Endothelial cell of umbilical vein (primary cell): ENCODE data around the gene DIDO1. TPM values are rescaled to one million over a fixed set of nuclear protein-coding genes. Genes with fewer than 3 reads are reported as not detected.

Experiments
- BruUV-seq: library from RNA; stranded (reverse); fragments of 400-500 nt; replicated peaks from 2 replicates; lab custom pipeline; 2021; lab: Mats Ljungman, UMichigan
- CTCF ChIA-PET: fragments of 300-600, 350-600 bp; sonication (Branson Sonifier 250); formaldehyde crosslinking; loops from one replicate; lab custom pipeline; 2021; ENCODE audit warnings: antibody characterized with exemption, inconsistent platforms; lab: Charles Lee
- POLR2A ChIA-PET: fragments of 300-600, 350-600 bp; sonication (Branson Sonifier 250); formaldehyde crosslinking; loops from one replicate; lab custom pipeline; 2021; ENCODE audit warnings: antibody characterized with exemption, inconsistent platforms; lab: Charles Lee
- DNase-seq: peaks from one replicate; pipeline ENCODE4 v3.0.0-alpha.2; 2011; ENCODE audit warnings: low read depth, low spot score
- FAIRE-seq: peaks from 2 replicates; lab custom pipeline; 2011; peaks lifted over from hg19 to GRCh38; lab: Jason Lieb, UNC
- H2AFZ ChIP-seq: 2 replicates; pipeline ENCODE4 v1.6.0; 2012; ENCODE audit warnings: low read depth, low read length, control low read depth, inconsistent platforms
- H3K27ac ChIP-seq: 2 replicates; pipeline ENCODE4 v1.5.1; 2011; ENCODE audit warnings: low read depth, mild to moderate bottlenecking, control low read depth, low read length, moderate library complexity; ENCODE audit not compliant: insufficient read depth
- H3K27me3 ChIP-seq, 2 experiments: 2 replicates each; pipeline versions ENCODE4 v1.6.0 to v1.6.1; 2011; ENCODE audit warnings: low read length in 2 of 2, mixed read lengths in 1 of 2; ENCODE audit not compliant: control insufficient read depth in 2 of 2, insufficient read depth in 2 of 2
- H3K36me3 ChIP-seq, 2 experiments: 2 replicates in 1 of 2; 3 replicates in 1 of 2; pipeline ENCODE4 v1.5.1; 2011; ENCODE audit warnings: low read length in 2 of 2, mild to moderate bottlenecking in 1 of 2, moderate library complexity in 1 of 2; ENCODE audit not compliant: control insufficient read depth in 2 of 2, insufficient read depth in 2 of 2; ENCODE audit errors: extremely low read depth in 1 of 2
- H3K4me1 ChIP-seq: 3 replicates; pipeline ENCODE4 v1.5.1; 2011; ENCODE audit warnings: mild to moderate bottlenecking, low read length; ENCODE audit not compliant: control insufficient read depth, insufficient read depth; ENCODE audit errors: extremely low read depth
- H3K4me2 ChIP-seq: 2 replicates; pipeline ENCODE4 v1.6.1; 2011; ENCODE audit warnings: low read length, control low read depth, mixed read lengths; ENCODE audit not compliant: insufficient read depth
- H3K4me3 ChIP-seq, 3 experiments: fragments of 200-600 bp in 1 of 3; sonication (generic), shearing (Covaris generic) in 1 of 3; replicated peaks in 1 of 3; 2 replicates each; pipeline ENCODE4 v1.5.1; 2011 to 2016; ENCODE audit warnings: control low read depth in 3 of 3, low read length in 3 of 3, mild to moderate bottlenecking in 2 of 3, inconsistent platforms in 1 of 3, low read depth in 1 of 3, moderate library complexity in 1 of 3; ENCODE audit not compliant: insufficient read depth in 1 of 3
- H3K79me2 ChIP-seq: 2 replicates; pipeline ENCODE4 v1.6.0; 2012; ENCODE audit warnings: low read length, inconsistent platforms; ENCODE audit not compliant: control insufficient read depth, insufficient read depth
- H3K9ac ChIP-seq: replicated peaks from 2 replicates; pipeline ENCODE3; 2011; ENCODE audit warnings: low read length, control low read depth; ENCODE audit not compliant: insufficient read depth; ENCODE audit errors: extremely low read depth
- H3K9me1 ChIP-seq: replicated peaks from 3 replicates; pipeline ENCODE4 v1.6.0; 2011; ENCODE audit warnings: mild to moderate bottlenecking, low read length; ENCODE audit not compliant: control insufficient read depth, insufficient read depth; ENCODE audit errors: extremely low read depth
- H3K9me3 ChIP-seq: replicated peaks from 2 replicates; pipeline ENCODE4 v1.5.1; 2012; ENCODE audit warnings: low read length, inconsistent platforms; ENCODE audit not compliant: control insufficient read depth, insufficient read depth
- H4K20me1 ChIP-seq: replicated peaks from 2 replicates; pipeline ENCODE3; 2011; ENCODE audit warnings: mild to moderate bottlenecking, low read length; ENCODE audit not compliant: control insufficient read depth, insufficient read depth; ENCODE audit errors: extremely low read depth
- EZH2 ChIP-seq: IDR thresholded peaks from 2 replicates; pipeline ENCODE4 v1.6.1; 2012; ENCODE audit warnings: borderline replicate concordance, low read depth, mild to moderate bottlenecking, moderate library complexity, low read length, inconsistent platforms; ENCODE audit not compliant: severe bottlenecking
- FOS ChIP-seq: IDR thresholded peaks from 2 replicates; pipeline ENCODE4 v1.6.1; 2011; ENCODE audit warnings: mild to moderate bottlenecking, low read length, moderate library complexity, borderline replicate concordance; ENCODE audit not compliant: insufficient read depth
- MAX ChIP-seq: IDR thresholded peaks from 2 replicates; pipeline ENCODE4 v1.6.1; 2011; ENCODE audit not compliant: insufficient read depth, insufficient read length
- MYC ChIP-seq: IDR thresholded peaks from one replicate; pipeline ENCODE4 v1.6.1; 2011; ENCODE audit warnings: mild to moderate bottlenecking, low read depth, low read length
- POLR2A ChIP-seq: IDR thresholded peaks from 2 replicates; pipeline ENCODE4 v1.6.1; 2012; ENCODE audit warnings: low read depth, mild to moderate bottlenecking, control low read depth, low read length
- POLR2AphosphoS5 ChIP-seq: IDR thresholded peaks from 2 replicates; pipeline ENCODE4 v1.6.1; 2012; ENCODE audit warnings: low read depth, mild to moderate bottlenecking, control low read depth, low read length, moderate library complexity; ENCODE audit not compliant: insufficient read depth
- dilution Hi-C: fragments of 300-500 bp; cut with MboI; formaldehyde crosslinking; loops from one replicate; pipeline ENCODE4 v1.15.0; 2019; ENCODE audit warnings: low sequenced_read_pairs; ENCODE audit not compliant: extremely low pct_ligation_motif_present
- intact Hi-C: fragments of 100-400 bp; cut with micrococcal nuclease; formaldehyde crosslinking; loops from one replicate; pipeline ENCODE4 v1.10.0; 2022
- polyA plus RNA-seq, 4 experiments: library from polyadenylated mRNA; depleted of rRNA in 3 of 4; stranded (reverse) in 3 of 4; unstranded in 1 of 4; fragments of >200 nt; gene quantifications; 2 replicates each; pipeline versions ENCODE4 v1.2.1 to v1.2.3, GENCODE V29; 2011 to 2012; ENCODE audit warnings: missing spikeins in 1 of 4
- total RNA-seq: library from RNA; stranded (reverse); gene quantifications from 2 replicates; pipeline ENCODE4 v1.2.3, GENCODE V29; 2021

The DIDO1 gene
- total and polyA plus RNA-seq, 2 donors (not counting 3 experiments of a cell fraction or from before 2014, with no cell fraction given) = 22.1 to 51.2 TPM

GRCh38 chr20:62958388-62959100 lies 32.2 kb upstream of the DIDO1 start:
- Histone ChIP-seq H3K79me2 (peaks cover 19% of the 10 kb centered on the region), H3K9me3 (no peaks in the 10 kb centered on the region), H3K4me1 (peaks cover 9% of the 10 kb centered on the region), H3K9me1 (no peaks in the 10 kb centered on the region), H3K36me3 (peaks cover 0 to under 1% of the 10 kb centered on the region in 2 experiments), H4K20me1 (no peaks in the 10 kb centered on the region), H3K9ac (no peak overlapping the region), H2AFZ (no peak overlapping the region), H3K4me3 (no peak overlapping the region), H3K27me3 (no peaks in the 10 kb centered on the region), H3K27ac (no peak overlapping the region), H3K4me2 (no peak overlapping the region)
- intact Hi-C loops = no loop called here
- BruUV-seq = no TSS peak
- ChIA-PET POLR2A (no interaction called here), CTCF (no interaction called here)
- dilution Hi-C loops = no loop called here
- TF ChIP-seq MAX (no peak), FOS (no peak), POLR2A (no peak), EZH2 (no peak), MYC (no peak), POLR2AphosphoS5 (no peak)
- no peak for DNase-seq
- no peak for FAIRE-seq
